K562 (cell line): Measurements from ENCODE around the gene DMD.

ENCODE experiments used
- ARID2 ChIP-seq: fragments of 450-650 bp; IDR thresholded peaks from 2 replicates; pipeline ENCODE4 v1.6.1; 2017; ENCODE audit warnings: antibody characterized with exemption, mild to moderate bottlenecking
- FOXA1 ChIP-seq: fragments of 450-650 bp; IDR thresholded peaks from 2 replicates; pipeline ENCODE4 v1.6.1; 2016; ENCODE audit warnings: mild to moderate bottlenecking, borderline replicate concordance
- GATA2 ChIP-seq: sonication (generic); formaldehyde crosslinking; IDR thresholded peaks from 2 replicates; pipeline ENCODE4 v1.4.0; 2020; ENCODE audit warnings: mild to moderate bottlenecking, missing genetic modification reagents
- NFE2L1 ChIP-seq: fragments of 450-650 bp; IDR thresholded peaks from 2 replicates; pipeline ENCODE4 v1.6.1; 2016; ENCODE audit warnings: missing genetic modification characterization, low read depth, mild to moderate bottlenecking, missing compliant biosample characterization, moderate library complexity, borderline replicate concordance
- NFYB ChIP-seq: IDR thresholded peaks from 2 replicates; pipeline ENCODE4 v1.6.1; 2011; ENCODE audit warnings: mild to moderate bottlenecking, moderate library complexity; ENCODE audit not compliant: insufficient read length; ENCODE audit errors: extremely low read depth
- PHB2 ChIP-seq: fragments of 450-650 bp; IDR thresholded peaks from 2 replicates; pipeline ENCODE4 v1.6.1; 2017; ENCODE audit warnings: low read depth
- POLR2A ChIP-seq: fragments of 450-650 bp; conservative IDR thresholded peaks from 2 replicates; pipeline ENCODE4 v1.6.1; 2016
- ZNF217 ChIP-seq: sonication (generic); formaldehyde crosslinking; IDR thresholded peaks from 2 replicates; pipeline ENCODE4 v1.8.0; 2022; ENCODE audit warnings: mild to moderate bottlenecking, missing genetic modification reagents

GRCh38 chrX:33252306-33252825 is 41.0 kb upstream of the DMD start:
- TF ChIP-seq NFE2L1 (tag) (no peak), POLR2A (no peak), NFYB (no peak), ZNF217 (CRISPR knock-in tag) (no peak), FOXA1 (no peak), GATA2 (no peak), PHB2 (no peak), ARID2 (no peak)
